ENCODE measurements around the gene MTSS2.

The MTSS2 gene

DNA sequence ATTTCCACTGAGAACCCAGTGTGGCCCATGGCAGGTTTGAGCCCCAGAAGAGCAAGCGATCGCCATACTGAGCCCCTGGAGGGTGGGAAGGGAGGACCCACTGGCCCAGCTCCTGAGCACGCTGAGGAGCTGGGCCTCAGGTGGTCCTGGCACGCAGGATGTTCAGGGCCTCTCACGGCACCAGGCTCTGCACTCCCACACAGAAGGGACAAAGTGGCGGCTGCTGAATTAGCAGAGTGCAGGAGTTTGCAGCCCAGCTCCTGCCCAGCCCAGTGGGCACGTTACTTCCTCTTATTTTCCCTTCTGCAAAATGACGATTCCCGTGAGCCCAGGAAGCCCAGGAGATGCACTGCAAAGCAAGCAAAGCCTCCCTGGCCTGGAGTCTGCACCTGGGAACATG lies 42.3 kb upstream of the MTSS2 start:
- TF ChIP-seq, protein P1, sequence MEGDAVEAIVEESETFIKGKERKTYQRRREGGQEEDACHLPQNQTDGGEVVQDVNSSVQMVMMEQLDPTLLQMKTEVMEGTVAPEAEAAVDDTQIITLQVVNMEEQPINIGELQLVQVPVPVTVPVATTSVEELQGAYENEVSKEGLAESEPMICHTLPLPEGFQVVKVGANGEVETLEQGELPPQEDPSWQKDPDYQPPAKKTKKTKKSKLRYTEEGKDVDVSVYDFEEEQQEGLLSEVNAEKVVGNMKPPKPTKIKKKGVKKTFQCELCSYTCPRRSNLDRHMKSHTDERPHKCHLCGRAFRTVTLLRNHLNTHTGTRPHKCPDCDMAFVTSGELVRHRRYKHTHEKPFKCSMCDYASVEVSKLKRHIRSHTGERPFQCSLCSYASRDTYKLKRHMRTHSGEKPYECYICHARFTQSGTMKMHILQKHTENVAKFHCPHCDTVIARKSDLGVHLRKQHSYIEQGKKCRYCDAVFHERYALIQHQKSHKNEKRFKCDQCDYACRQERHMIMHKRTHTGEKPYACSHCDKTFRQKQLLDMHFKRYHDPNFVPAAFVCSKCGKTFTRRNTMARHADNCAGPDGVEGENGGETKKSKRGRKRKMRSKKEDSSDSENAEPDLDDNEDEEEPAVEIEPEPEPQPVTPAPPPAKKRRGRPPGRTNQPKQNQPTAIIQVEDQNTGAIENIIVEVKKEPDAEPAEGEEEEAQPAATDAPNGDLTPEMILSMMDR (IDR thresholded peaks at IDR 0.05; ENCODE audit: borderline replicate concordance, insufficient read depth, low read depth, low read length), result no peak
- no peak overlapping the region for H3K4me3 ChIP-seq (ENCODE audit: low read depth, low read length)

DNA sequence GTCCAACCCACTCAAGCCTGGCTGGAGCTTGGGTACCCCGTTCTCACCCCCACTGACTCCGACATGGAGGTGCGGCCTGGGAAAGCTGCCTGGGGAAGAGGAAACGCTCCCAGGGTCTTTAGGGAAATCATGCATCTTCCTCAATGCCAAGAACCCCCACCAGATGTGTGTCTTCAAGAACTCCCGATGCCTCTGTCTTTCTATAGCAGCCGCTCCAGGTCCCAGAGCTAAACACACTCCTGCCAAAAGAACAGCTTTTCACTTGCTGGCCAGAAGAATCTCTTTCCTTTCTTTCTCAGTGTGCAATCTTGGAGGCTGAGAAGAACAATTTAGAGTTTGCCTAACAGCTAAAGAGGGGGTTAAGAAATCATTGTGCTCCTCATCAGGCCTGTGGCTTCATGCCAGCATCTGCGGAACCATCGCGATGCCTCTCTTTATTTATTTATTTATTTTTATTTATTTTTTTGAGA lies 41.1 kb upstream of the MTSS2 start:
- no peak overlapping the region for H3K4me3 ChIP-seq (ENCODE audit: low read depth, low read length)
- TF ChIP-seq, protein P1 (IDR thresholded peaks at IDR 0.05; ENCODE audit: borderline replicate concordance, insufficient read depth, low read depth, low read length), result no peak

DNA sequence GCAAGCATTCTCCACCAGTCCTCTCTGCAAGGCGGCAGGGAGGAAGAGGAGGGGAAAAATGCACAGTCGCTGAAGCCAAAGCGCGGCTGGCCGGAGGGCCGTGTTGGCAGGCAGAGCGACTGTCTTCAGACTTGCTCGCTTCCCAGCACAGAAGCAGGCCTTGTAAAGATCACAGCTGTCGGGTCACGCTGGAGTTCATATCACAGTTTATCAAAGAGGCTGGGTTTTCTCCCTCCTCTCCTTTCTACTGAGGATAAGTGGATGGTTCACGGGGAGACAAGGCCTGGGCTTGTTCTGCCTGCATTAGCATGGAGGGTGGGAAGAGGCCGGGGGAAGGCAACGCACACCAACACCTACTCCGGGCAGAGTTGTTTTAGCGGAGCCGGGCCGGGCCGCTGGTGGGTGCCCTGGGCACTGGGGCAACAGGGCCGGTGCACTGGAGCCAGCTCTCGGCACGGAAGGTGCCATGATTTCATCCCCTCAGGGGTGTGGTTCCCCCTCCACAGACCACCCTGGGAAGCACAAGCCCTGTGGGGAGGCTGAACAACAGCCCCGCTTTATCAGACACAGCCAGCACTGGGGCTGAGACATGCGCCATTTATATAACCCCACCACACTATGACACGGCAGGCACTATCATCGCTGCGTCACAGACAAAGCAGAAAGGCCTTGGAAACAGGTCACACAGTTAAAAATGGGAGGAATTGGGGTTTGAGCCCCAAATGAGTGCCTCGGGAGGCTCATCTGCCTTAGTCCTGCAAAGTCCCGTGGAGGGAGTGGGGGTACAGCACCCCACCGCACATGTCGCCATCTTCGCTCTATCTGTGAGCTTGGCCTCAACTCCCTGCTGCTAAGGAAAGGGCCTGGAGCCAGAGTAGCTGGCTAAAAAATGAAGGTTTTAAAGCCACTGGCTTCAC lies 40.3 kb upstream of the MTSS2 start:
- no peak overlapping the region for H3K4me3 ChIP-seq (ENCODE audit: low read depth, low read length)
- TF ChIP-seq, protein P1 (IDR thresholded peaks at IDR 0.05; ENCODE audit: borderline replicate concordance, insufficient read depth, low read depth, low read length), result no peak

DNA sequence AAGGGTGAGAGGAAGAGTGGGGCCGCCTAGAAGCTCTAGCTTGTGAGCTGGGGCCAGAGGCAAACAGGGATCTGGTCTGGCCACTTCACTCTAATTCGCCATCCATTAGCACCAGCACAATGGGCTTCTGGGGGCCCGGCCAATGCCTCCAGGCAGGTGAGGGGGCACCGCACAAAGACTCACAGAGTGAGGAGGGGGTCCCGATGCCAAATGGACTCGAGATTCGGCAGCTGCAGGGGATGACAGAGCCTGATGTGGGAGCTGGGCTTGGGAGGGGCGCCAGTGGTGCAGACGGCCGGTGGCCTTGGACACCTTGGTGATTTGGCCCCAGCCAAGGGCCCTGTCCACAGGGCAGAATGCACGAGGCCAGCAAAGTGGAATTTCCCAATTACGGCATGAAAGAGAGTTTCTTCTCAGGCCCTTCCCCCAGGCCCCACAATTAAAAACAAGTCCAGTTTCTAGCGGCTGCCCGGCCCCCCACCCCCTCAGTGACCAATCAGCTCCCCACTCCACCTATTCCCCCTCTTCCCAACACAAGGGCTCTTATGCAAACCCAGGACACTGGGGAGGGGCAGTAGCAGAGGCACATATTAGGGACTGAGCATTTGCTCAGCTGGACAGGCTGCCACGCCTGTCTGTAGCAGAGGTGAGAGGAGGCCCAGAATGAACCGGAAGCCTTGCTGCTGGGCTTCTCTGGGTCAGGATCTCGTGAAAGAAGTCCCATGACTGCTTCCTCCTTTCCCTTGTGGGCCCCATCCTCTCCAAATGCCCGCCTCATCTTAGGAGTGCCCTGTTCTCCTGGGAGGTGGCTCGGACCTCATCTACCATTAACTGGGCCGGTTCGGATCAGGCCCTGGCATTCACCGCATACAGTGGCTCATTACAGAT lies 39.4 kb upstream of the MTSS2 start:
- TF ChIP-seq, protein P1 (IDR thresholded peaks at IDR 0.05; ENCODE audit: borderline replicate concordance, insufficient read depth, low read depth, low read length), result no peak

DNA sequence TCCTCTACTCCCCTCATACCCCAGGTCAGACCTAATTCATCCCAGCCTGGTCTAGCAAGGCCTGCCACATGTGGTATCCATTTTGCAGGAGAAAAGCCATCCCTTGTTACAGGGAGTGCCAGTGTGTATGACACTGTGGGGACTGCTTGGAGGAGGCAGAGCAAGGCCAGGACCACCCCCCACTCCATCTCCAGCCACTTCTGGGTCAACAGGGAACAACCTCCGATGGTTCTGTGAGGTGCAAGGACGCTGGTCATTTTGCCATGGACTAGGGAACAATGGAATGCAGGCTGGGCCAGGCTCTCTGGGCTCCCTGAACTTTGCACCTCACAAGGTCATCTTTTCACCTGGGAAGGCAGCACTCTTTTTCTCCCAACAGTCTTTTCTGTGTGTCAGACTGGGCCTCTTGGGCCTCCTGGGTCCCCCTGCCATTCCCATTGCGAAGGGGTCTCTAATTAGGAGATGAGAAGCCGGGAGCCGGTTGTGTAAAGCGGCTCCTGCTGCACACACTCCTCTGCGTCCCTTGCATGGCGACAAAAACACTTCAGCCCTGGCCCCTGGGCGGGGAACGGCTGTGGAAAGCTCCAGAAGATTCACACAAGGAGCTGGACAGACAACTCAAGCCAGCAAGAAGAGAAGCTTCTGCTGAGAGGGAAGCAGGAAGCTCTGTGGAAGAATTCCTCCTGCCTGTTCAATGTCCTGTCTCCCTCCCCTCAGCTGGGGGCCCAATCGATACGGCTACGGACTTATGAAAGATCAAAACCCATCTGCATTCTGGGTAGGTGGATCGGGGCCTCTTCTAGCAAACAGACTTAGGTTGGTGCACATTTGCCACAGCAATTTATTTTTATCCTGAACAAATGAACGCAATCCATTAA lies 38.5 kb upstream of the MTSS2 start:
- no peak overlapping the region for H3K4me3 ChIP-seq (ENCODE audit: low read depth, low read length)
- TF ChIP-seq, protein P1 (IDR thresholded peaks at IDR 0.05; ENCODE audit: borderline replicate concordance, insufficient read depth, low read depth, low read length), result no peak

More for the DNA sequence above, 39.4 kb upstream of the MTSS2 start:
- no peak overlapping the region for H3K4me3 ChIP-seq (ENCODE audit: low read depth, low read length)

DNA sequence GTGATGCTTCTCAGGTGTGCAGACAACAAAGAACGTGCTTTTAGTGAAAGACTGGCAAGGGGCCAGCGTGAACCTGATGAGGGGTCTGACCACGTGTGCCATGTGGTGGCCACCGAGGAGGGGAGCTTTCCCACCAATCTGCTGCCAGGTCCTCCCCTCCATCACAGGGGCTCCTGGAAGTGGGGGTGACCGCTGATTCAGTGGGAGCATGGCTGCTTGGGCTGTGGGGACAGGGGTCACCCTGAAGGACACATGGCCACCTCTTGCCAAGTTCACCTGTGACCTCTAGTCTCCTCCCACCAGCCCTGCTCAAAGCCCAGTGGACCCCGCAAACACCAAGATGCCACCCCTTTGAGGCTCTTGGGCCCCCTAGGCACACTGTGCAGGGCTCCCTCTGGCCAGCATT lies 37.9 kb upstream of the MTSS2 start:
- no peak overlapping the region for H3K4me3 ChIP-seq (ENCODE audit: low read depth, low read length)
- TF ChIP-seq, protein P1 (IDR thresholded peaks at IDR 0.05; ENCODE audit: borderline replicate concordance, insufficient read depth, low read depth, low read length), result no peak

Measured in GM12875 (cell line).